K562 (cell line): ENCODE measurements around the gene COPS9. TPM values are rescaled to one million over a fixed set of nuclear protein-coding genes. Genes with fewer than 3 reads are reported as not detected.

ENCODE experiments used
- ARID4B ChIP-seq: sonication (generic); formaldehyde crosslinking; IDR thresholded peaks from 2 replicates; pipeline ENCODE4 v1.8.0; 2022; ENCODE audit warnings: mild to moderate bottlenecking, missing genetic modification reagents
- polyA plus RNA-seq, 8 experiments: library from polyadenylated mRNA; depleted of rRNA in 4 of 8; stranded (reverse) in 5 of 8; unstranded in 3 of 8; fragments of >200 nt; fragmentation: Nextera tagmentation in 2 of 8; fragmentation: Illumina TruSeq in 1 of 8; extraction: Ambion mirVana in 2 of 8; extraction: Trizol in 1 of 8; gene quantifications; 2 replicates each; pipeline versions ENCODE4 v1.2.1 to v1.2.3, GENCODE V29; 2011 to 2014; ENCODE audit warnings: inconsistent platforms in 1 of 8, missing spikeins in 1 of 8
- total RNA-seq, 7 experiments: library from RNA; depleted of rRNA in 6 of 7; stranded (reverse); fragments of >200 nt in 6 of 7; fragmentation: Illumina TruSeq in 2 of 7; extraction: Trizol in 2 of 7; gene quantifications; 2 replicates each; pipeline versions ENCODE4 v1.2.1 to v1.2.3, GENCODE V29; 2011 to 2021; ENCODE audit warnings: low replicate concordance in 1 of 7
- TF ChIP-seq, protein P1 (sequence below): fragments of 450-650 bp; formaldehyde crosslinking; IDR thresholded peaks from 2 replicates; pipeline ENCODE4 v1.4.0; 2020; ENCODE audit warnings: mild to moderate bottlenecking, mixed read lengths

Gene COPS9
- total and polyA plus RNA-seq, 9 of the 15 experiments (the other 6 are each of a cell fraction or from before 2014, with no cell fraction given): 55.0 to 281 (median 99.9) TPM

DNA sequence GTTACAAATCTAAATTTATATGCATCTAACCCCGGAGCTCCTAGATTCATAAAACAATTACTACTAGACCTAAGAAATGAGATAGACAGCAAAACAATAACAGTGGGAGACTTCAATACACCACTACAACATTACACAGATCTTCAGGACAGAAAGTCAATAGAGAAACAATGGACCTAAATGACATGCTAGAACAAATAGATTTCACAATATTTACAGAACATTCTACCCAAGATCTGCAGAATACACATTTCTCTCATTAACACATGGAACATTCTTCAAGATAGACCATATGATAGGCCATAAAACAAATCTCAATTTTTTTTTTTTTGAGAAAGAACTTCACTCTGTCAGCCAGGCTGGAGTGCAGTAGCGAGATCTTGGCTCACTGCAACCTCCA, 37.8 kb downstream of the COPS9 start (continued):
- TF ChIP-seq, protein P1, sequence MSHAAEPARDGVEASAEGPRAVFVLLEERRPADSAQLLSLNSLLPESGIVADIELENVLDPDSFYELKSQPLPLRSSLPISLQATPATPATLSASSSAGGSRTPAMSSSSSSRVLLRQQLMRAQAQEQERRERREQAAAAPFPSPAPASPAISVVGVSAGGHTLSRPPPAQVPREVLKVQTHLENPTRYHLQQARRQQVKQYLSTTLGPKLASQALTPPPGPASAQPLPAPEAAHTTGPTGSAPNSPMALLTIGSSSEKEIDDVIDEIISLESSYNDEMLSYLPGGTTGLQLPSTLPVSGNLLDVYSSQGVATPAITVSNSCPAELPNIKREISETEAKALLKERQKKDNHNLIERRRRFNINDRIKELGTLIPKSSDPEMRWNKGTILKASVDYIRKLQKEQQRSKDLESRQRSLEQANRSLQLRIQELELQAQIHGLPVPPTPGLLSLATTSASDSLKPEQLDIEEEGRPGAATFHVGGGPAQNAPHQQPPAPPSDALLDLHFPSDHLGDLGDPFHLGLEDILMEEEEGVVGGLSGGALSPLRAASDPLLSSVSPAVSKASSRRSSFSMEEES: no peak
- TF ChIP-seq ARID4B: no peak
